ENCODE measurements around the gene DKC1. TPM values are rescaled to one million over a fixed set of nuclear protein-coding genes. Genes with fewer than 3 reads are reported as not detected.

The DKC1 gene
- total and polyA plus RNA-seq, 8 donors, result 22.3 to 70.6 (median 62.6) TPM

- no peak for ATAC-seq
- Histone ChIP-seq H3K27ac (no peak overlapping the region), H3K36me3 (no peaks in the 10 kb centered on the region), H3K27me3 (no peaks in the 10 kb centered on the region), H3K4me1 (peaks cover 0 to 5% of the 10 kb centered on the region in 2 donors), H3K9me3 (no peaks in the 10 kb centered on the region), H3K4me3 (no peak overlapping the region)
- no peak for TF ChIP-seq CTCF (IDR thresholded peaks at IDR 0.05)
- DNase-seq, result no peak
- intact Hi-C loops (cut with DNase I), result no loop called here
These were observed 28.8 kb downstream of the DKC1 start for GRCh38 chrX:154791467-154791866.

GRCh38 chrX:154791939-154792338 is 29.3 kb downstream of the DKC1 start:
- ATAC-seq, result no peak
- DNase-seq, result no peak
- Histone ChIP-seq H3K36me3 (no peaks in the 10 kb centered on the region), H3K9me3 (no peaks in the 10 kb centered on the region), H3K27me3 (no peaks in the 10 kb centered on the region), H3K4me3 (no peak overlapping the region), H3K4me1 (peaks cover 0 to 5% of the 10 kb centered on the region in 2 donors), H3K27ac (no peak overlapping the region)
- TF ChIP-seq CTCF (IDR thresholded peaks at IDR 0.05), result no peak
- intact Hi-C loops (cut with DNase I), result no loop called here

GRCh38 chrX:154793084-154793795 is 30.6 kb downstream of the DKC1 start:
- Histone ChIP-seq H3K36me3 (no peaks in the 10 kb centered on the region), H3K27me3 (no peaks in the 10 kb centered on the region), H3K9me3 (no peaks in the 10 kb centered on the region), H3K4me1 (peaks cover 0 to 7% of the 10 kb centered on the region in 2 donors), H3K4me3 (no peak overlapping the region), H3K27ac (no peak overlapping the region)
- DNase-seq (no peak), ATAC-seq (no peak)
- TF ChIP-seq CTCF (IDR thresholded peaks at IDR 0.05), result no peak
- intact Hi-C loops (cut with DNase I), result no loop called here

GRCh38 chrX:154795016-154795415 is 32.4 kb downstream of the DKC1 start:
- H3K27me3 ChIP-seq, result no peaks in the 10 kb centered on the region

GRCh38 chrX:154797006-154797405 is 34.3 kb downstream of the DKC1 start:
- no peak for DNase-seq
- no peak for TF ChIP-seq CTCF (IDR thresholded peaks at IDR 0.05)
- no peaks in the 10 kb centered on the region for H3K36me3 ChIP-seq
- H3K9me3 ChIP-seq, result no peaks in the 10 kb centered on the region
- no peak overlapping the region for H3K4me3 ChIP-seq
- no peaks in the 10 kb centered on the region for H3K27me3 ChIP-seq
- peak overlapping the region in 1 of 2 donors; percentile 8 for H3K27ac ChIP-seq
- peaks cover 7 to 26% of the 10 kb centered on the region in 2 donors for H3K4me1 ChIP-seq
- ATAC-seq, result no peak
- intact Hi-C loops (cut with DNase I), result no loop called here

More at GRCh38 chrX:154795016-154795415, 32.4 kb downstream of the DKC1 start:
- H3K27ac ChIP-seq, result peak overlapping the region in 1 of 2 donors; percentile 75
- no peak for ATAC-seq
- H3K4me3 ChIP-seq, result no peak overlapping the region
- H3K9me3 ChIP-seq, result no peaks in the 10 kb centered on the region
- intact Hi-C loops (cut with DNase I), result no loop called here
- no peaks in the 10 kb centered on the region for H3K36me3 ChIP-seq
- no peak for DNase-seq
- TF ChIP-seq CTCF (IDR thresholded peaks at IDR 0.05), result no peak
- H3K4me1 ChIP-seq, result peaks cover 7 to 23% of the 10 kb centered on the region in 2 donors
